SU-DHL-6 (cell line): ENCODE results near the gene DNAJC5G.
"Not testable (repeated sequence)": the region's sequence is repeated elsewhere in the genome, so short reads cannot be mapped to it uniquely, and the experiment has no call there.

Experiments used
- H2AFZ ChIP-seq: fragments of 200-600 bp; sonication (generic); 2 replicates; pipeline ENCODE4 v1.6.1; 2014; ENCODE audit warnings: low read depth, mild to moderate bottlenecking, moderate library complexity, mixed read lengths, antibody characterized with exemption, low read length; ENCODE audit not compliant: severe bottlenecking
- H3F3A ChIP-seq: fragments of 200-600 bp; shearing (Covaris generic); 2 replicates; pipeline ENCODE4 v1.6.0; 2016; ENCODE audit warnings: antibody characterized with exemption, mild to moderate bottlenecking; ENCODE audit not compliant: insufficient read depth
- H3K27ac ChIP-seq: fragments of 200-600 bp; sonication (generic); 2 replicates; pipeline ENCODE4 v1.5.1; 2016; ENCODE audit warnings: low read depth, mild to moderate bottlenecking, low read length, moderate library complexity, mixed read lengths
- H3K27me3 ChIP-seq: fragments of 200-600 bp; sonication (generic), shearing (Covaris generic); 2 replicates; pipeline ENCODE4 v1.6.0; 2014; ENCODE audit warnings: mild to moderate bottlenecking, low read length
- H3K36me3 ChIP-seq: fragments of 200-600 bp; sonication (generic); 2 replicates; pipeline ENCODE4 v1.6.1; 2014; ENCODE audit warnings: mild to moderate bottlenecking, low read length, mixed read lengths
- H3K4me2 ChIP-seq: fragments of 300-600, 200-600 bp; shearing (Covaris generic), sonication (generic); 2 replicates; pipeline ENCODE4 v1.6.0; 2014; ENCODE audit warnings: low read length, low read depth, mild to moderate bottlenecking; ENCODE audit not compliant: poor library complexity, severe bottlenecking
- H3K4me3 ChIP-seq: fragments of 200-600 bp; sonication (generic); 2 replicates; pipeline ENCODE4 v1.5.1; 2014; ENCODE audit warnings: antibody characterized with exemption, low read length, mild to moderate bottlenecking, mixed read lengths; ENCODE audit not compliant: insufficient read depth, poor library complexity, severe bottlenecking
- H3K79me2 ChIP-seq: fragments of 200-600 bp; sonication (generic); 2 replicates; pipeline ENCODE4 v1.6.1; 2014; ENCODE audit warnings: mild to moderate bottlenecking, low read length, moderate library complexity; ENCODE audit not compliant: insufficient read depth
- H3K9ac ChIP-seq: fragments of 200-600 bp; sonication (generic); 2 replicates; pipeline ENCODE4 v1.7.0; 2014; ENCODE audit warnings: mild to moderate bottlenecking, low read length
- H3K9me2 ChIP-seq: fragments of 200-600 bp; sonication (generic); replicated peaks from 2 replicates; pipeline ENCODE4 v1.6.1; 2014; ENCODE audit warnings: low read length; ENCODE audit not compliant: insufficient read depth
- H3K9me3 ChIP-seq: fragments of 200-600 bp; sonication (generic); 2 replicates; pipeline ENCODE4 v1.6.1; 2014; ENCODE audit warnings: low read length, mixed read lengths; ENCODE audit not compliant: insufficient read depth
- H4K20me1 ChIP-seq: fragments of 200-600 bp; sonication (generic); 2 replicates; pipeline ENCODE4 v1.6.1; 2014; ENCODE audit warnings: low read depth, mild to moderate bottlenecking, antibody characterized with exemption, low read length, moderate library complexity, mixed read lengths
- EZH2phosphoT487 ChIP-seq: fragments of 200-600 bp; sonication (generic), shearing (Covaris generic); conservative IDR thresholded peaks from 2 replicates; pipeline ENCODE4 v1.6.1; 2018; ENCODE audit warnings: mild to moderate bottlenecking, antibody characterized with exemption, low read length, moderate library complexity, mixed read lengths
- TF ChIP-seq, protein P1 (sequence below): fragments of 200-600 bp; sonication (generic); IDR thresholded peaks from one replicate; pipeline ENCODE4 v1.5.1; 2017; ENCODE audit warnings: antibody characterized with exemption, mild to moderate bottlenecking, low read length, moderate library complexity; ENCODE audit not compliant: insufficient read depth, poor library complexity, severe bottlenecking

Gene DNAJC5G

DNA sequence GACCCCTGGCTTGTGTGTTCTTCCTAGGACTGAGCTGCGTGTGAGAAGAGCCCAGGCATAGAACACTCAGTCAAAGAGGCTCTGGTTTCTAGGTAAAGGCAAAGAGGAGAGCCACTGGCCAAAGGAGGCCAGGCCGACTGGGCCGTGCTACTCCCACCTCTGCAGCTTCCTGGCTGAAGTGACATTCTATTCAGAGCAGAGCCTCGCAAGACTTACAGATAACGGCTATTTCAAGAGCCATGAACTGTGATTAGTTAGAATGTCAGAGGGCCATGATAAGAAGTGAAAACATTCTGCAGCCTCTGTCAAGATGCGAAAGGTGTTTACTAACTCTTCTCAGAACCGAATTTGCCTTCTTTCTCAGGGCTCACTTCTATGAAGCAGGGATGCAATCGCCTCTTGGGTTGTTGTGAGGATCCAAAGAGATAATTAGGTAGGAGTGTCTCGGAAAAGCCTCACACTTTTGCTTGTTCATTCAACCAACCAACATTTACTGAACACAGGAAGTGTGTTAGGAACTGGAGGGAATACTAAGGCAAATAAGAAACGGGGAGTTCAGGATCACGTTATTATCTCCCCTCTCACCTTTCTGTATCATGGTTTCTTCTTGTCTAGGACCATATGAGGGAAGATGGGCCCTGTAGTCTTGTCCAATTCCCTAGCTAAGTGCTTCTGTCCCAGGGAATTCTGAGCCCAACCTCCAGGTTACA is 3.4 kb upstream of the DNAJC5G start:
- no peak overlapping the region for H3K4me2 ChIP-seq
- no peak overlapping the region for H2AFZ ChIP-seq
- H4K20me1 ChIP-seq: no peaks in the 10 kb centered on the region
- H3K36me3 ChIP-seq: no peaks in the 10 kb centered on the region
- H3K27ac ChIP-seq: no peak overlapping the region
- no peaks in the 10 kb centered on the region for H3K27me3 ChIP-seq
- TF ChIP-seq EZH2phosphoT487: no peak
- TF ChIP-seq, protein P1, sequence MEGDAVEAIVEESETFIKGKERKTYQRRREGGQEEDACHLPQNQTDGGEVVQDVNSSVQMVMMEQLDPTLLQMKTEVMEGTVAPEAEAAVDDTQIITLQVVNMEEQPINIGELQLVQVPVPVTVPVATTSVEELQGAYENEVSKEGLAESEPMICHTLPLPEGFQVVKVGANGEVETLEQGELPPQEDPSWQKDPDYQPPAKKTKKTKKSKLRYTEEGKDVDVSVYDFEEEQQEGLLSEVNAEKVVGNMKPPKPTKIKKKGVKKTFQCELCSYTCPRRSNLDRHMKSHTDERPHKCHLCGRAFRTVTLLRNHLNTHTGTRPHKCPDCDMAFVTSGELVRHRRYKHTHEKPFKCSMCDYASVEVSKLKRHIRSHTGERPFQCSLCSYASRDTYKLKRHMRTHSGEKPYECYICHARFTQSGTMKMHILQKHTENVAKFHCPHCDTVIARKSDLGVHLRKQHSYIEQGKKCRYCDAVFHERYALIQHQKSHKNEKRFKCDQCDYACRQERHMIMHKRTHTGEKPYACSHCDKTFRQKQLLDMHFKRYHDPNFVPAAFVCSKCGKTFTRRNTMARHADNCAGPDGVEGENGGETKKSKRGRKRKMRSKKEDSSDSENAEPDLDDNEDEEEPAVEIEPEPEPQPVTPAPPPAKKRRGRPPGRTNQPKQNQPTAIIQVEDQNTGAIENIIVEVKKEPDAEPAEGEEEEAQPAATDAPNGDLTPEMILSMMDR: no peak
- H3K4me3 ChIP-seq: no peak overlapping the region
- H3F3A ChIP-seq: no peaks in the 10 kb centered on the region
- H3K79me2 ChIP-seq: no peaks in the 10 kb centered on the region
- no peaks in the 10 kb centered on the region for H3K9me2 ChIP-seq
- H3K9ac ChIP-seq: no peak overlapping the region
- H3K9me3 ChIP-seq: no peaks in the 10 kb centered on the region

GRCh38 chr2:27272537-27273522 is 2.4 kb upstream of the DNAJC5G start:
- H3K36me3 ChIP-seq, H3K9ac ChIP-seq, H3K27ac ChIP-seq, H3K79me2 ChIP-seq, H2AFZ ChIP-seq, H3K4me3 ChIP-seq, H3F3A ChIP-seq, H3K9me3 ChIP-seq, H3K9me2 ChIP-seq, H4K20me1 ChIP-seq, H3K4me2 ChIP-seq, H3K27me3 ChIP-seq: not testable (repeated sequence)

DNA sequence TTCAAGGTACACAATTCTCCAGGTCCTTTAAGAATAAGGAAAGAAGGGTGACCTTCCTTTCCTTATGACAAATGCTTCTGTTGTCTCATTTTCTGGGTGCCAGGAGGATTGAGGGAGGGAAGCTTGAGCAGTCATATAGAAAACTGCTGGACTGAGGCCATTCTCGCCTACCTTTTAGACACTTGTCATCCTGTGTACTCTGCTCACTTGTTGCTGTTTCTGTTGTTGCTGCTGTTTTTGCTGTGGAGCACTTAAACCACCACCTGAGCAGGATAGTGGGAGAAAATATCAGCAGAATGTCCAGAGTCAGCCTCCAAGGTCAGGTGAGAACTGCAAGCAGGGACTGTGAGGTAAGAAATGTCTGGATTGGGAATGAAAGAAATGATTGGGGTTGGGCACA is 2.8 kb downstream of the DNAJC5G start:
- no peak overlapping the region for H3K9ac ChIP-seq
- H3K36me3 ChIP-seq: no peaks in the 10 kb centered on the region
- H3F3A ChIP-seq: no peaks in the 10 kb centered on the region
- no peak overlapping the region for H2AFZ ChIP-seq
- H3K9me3 ChIP-seq: no peaks in the 10 kb centered on the region
- no peaks in the 10 kb centered on the region for H3K9me2 ChIP-seq
- H3K4me2 ChIP-seq: no peak overlapping the region
- H3K27ac ChIP-seq: no peak overlapping the region
- TF ChIP-seq, protein P1: no peak
- TF ChIP-seq EZH2phosphoT487: no peak
- H3K79me2 ChIP-seq: no peaks in the 10 kb centered on the region
- no peak overlapping the region for H3K4me3 ChIP-seq
- no peaks in the 10 kb centered on the region for H4K20me1 ChIP-seq
- H3K27me3 ChIP-seq: no peaks in the 10 kb centered on the region

GRCh38 chr2:27280826-27281225 is 5.6 kb downstream of the DNAJC5G start:
- H2AFZ ChIP-seq: no peak overlapping the region
- no peaks in the 10 kb centered on the region for H3K9me2 ChIP-seq
- no peak overlapping the region for H3K4me2 ChIP-seq
- no peak overlapping the region for H3K9ac ChIP-seq
- TF ChIP-seq, protein P1: no peak
- no peak for TF ChIP-seq EZH2phosphoT487
- no peaks in the 10 kb centered on the region for H3K9me3 ChIP-seq
- H3K27me3 ChIP-seq: no peaks in the 10 kb centered on the region
- H3K36me3 ChIP-seq: no peaks in the 10 kb centered on the region
- no peaks in the 10 kb centered on the region for H4K20me1 ChIP-seq
- H3F3A ChIP-seq: no peaks in the 10 kb centered on the region
- no peak overlapping the region for H3K27ac ChIP-seq
- no peak overlapping the region for H3K4me3 ChIP-seq
- H3K79me2 ChIP-seq: no peaks in the 10 kb centered on the region
